ENCODE results near the gene NHS.

- TF ChIP-seq REST (IDR thresholded peaks at IDR 0.05; ENCODE audit: insufficient read depth in 1 of 2, low read depth in 2 of 2, low read length in 2 of 2): no peak
- no peak for TF ChIP-seq TAF1 (IDR thresholded peaks at IDR 0.05; ENCODE audit: borderline replicate concordance, insufficient read depth, low read length)
- TF ChIP-seq POLR2AphosphoS5 (IDR thresholded peaks at IDR 0.05; ENCODE audit: low read depth, low read length): no peak
- TF ChIP-seq SIN3A (IDR thresholded peaks at IDR 0.05; ENCODE audit: borderline replicate concordance, insufficient read depth, low read length): no peak
Observed at GRCh38 chrX:17476411-17476810, 101.4 kb downstream of the NHS start.

All from PFSK-1 (cell line).